Measurements from ENCODE around the gene TAX1BP3.
A peak's percentile ranks its signal among the peaks of the same experiment; 100 is the strongest.

TAX1BP3 gene

GRCh38 chr17:3688027-3688553, 19.7 kb upstream of the TAX1BP3 start:
- Histone ChIP-seq H3K27ac (replicated peaks) (no peak overlapping the region), H3K27me3 (ENCODE audit: insufficient read depth, poor library complexity, severe bottlenecking) (no peaks in the 10 kb centered on the region), H3K4me3 (replicated peaks; ENCODE audit: insufficient read depth, low read length) (no peak overlapping the region)
- TF ChIP-seq REST (IDR thresholded peaks at IDR 0.05; ENCODE audit: insufficient replicate concordance, low read depth) (no peak), SPI1 (IDR thresholded peaks at IDR 0.05; ENCODE audit: borderline replicate concordance, low read depth) (no peak)
- DNase-seq (ENCODE audit: low read depth in 1 of 2, low spot score in 1 of 2) = no peak

- no peak for TF ChIP-seq CTCF (IDR thresholded peaks at IDR 0.05; ENCODE audit: insufficient read depth, low read length)
- TF ChIP-seq GABPA (IDR thresholded peaks at IDR 0.05; ENCODE audit: low read depth) = no peak
- TF ChIP-seq POLR2AphosphoS5 (IDR thresholded peaks at IDR 0.05; ENCODE audit: low read depth) = no peak
- TF ChIP-seq REST (IDR thresholded peaks at IDR 0.05; ENCODE audit: insufficient replicate concordance, low read depth) = no peak
- TF ChIP-seq SPI1 (IDR thresholded peaks at IDR 0.05; ENCODE audit: borderline replicate concordance, low read depth) = no peak
- Histone ChIP-seq H3K27me3 (ENCODE audit: insufficient read depth, poor library complexity, severe bottlenecking) (no peaks in the 10 kb centered on the region), H3K4me3 (replicated peaks; ENCODE audit: insufficient read depth, low read length) (no peak overlapping the region), H3K27ac (replicated peaks) (no peak overlapping the region)
- no peak for DNase-seq (ENCODE audit: low read depth in 1 of 2, low spot score in 1 of 2)
Observed at GRCh38 chr17:3685174-3685573, 16.8 kb upstream of the TAX1BP3 start.

GRCh38 chr17:3683054-3683511, 14.7 kb upstream of the TAX1BP3 start:
- Histone ChIP-seq H3K27ac (replicated peaks) (no peak overlapping the region), H3K27me3 (ENCODE audit: insufficient read depth, poor library complexity, severe bottlenecking) (no peaks in the 10 kb centered on the region), H3K4me3 (replicated peaks; ENCODE audit: insufficient read depth, low read length) (no peak overlapping the region)
- peak in 1 of 2 experiments; percentile 18 for DNase-seq (ENCODE audit: low read depth in 1 of 2, low spot score in 1 of 2)
- TF ChIP-seq CTCF (IDR thresholded peaks at IDR 0.05; ENCODE audit: insufficient read depth, low read length) (peak; percentile 39), GABPA (IDR thresholded peaks at IDR 0.05; ENCODE audit: low read depth) (no peak)

GRCh38 chr17:3682033-3682432, 13.7 kb upstream of the TAX1BP3 start:
- H3K27ac ChIP-seq (replicated peaks) = no peak overlapping the region
- no peak for TF ChIP-seq SPI1 (IDR thresholded peaks at IDR 0.05; ENCODE audit: borderline replicate concordance, low read depth)
- TF ChIP-seq POLR2AphosphoS5 (IDR thresholded peaks at IDR 0.05; ENCODE audit: low read depth) = no peak
- TF ChIP-seq GABPA (IDR thresholded peaks at IDR 0.05; ENCODE audit: low read depth) = no peak
- no peak for TF ChIP-seq CTCF (IDR thresholded peaks at IDR 0.05; ENCODE audit: insufficient read depth, low read length)
- TF ChIP-seq REST (IDR thresholded peaks at IDR 0.05; ENCODE audit: insufficient replicate concordance, low read depth) = no peak

More at GRCh38 chr17:3682033-3682432, 13.7 kb upstream of the TAX1BP3 start:
- Histone ChIP-seq H3K4me3 (replicated peaks; ENCODE audit: insufficient read depth, low read length) (no peak overlapping the region), H3K27me3 (ENCODE audit: insufficient read depth, poor library complexity, severe bottlenecking) (no peaks in the 10 kb centered on the region)
- DNase-seq (ENCODE audit: low read depth in 1 of 2, low spot score in 1 of 2) = no peak
